SK-N-SH (cell line): ENCODE results near the gene MAG. TPM values are rescaled to one million over a fixed set of nuclear protein-coding genes. Genes with fewer than 3 reads are reported as not detected.

ENCODE experiments used
- CTCF ChIA-PET: fragments of 300-600, 350-600 bp; formaldehyde crosslinking; extraction: SDS; loops from one replicate; lab custom pipeline; 2021; lab: Yijun Ruan, JAX
- POLR2A ChIA-PET: fragments of 350-600 bp; sonication (Branson Sonifier 250); formaldehyde crosslinking; extraction: SDS; loops from one replicate; lab custom pipeline; 2020; ENCODE audit warnings: antibody characterized with exemption, inconsistent platforms; lab: Yijun Ruan, JAX
- DNase-seq: peaks from one replicate; pipeline ENCODE4 v3.0.0; 2012
- H2AFZ ChIP-seq: fragments of 200-600 bp; sonication (generic); 2 replicates; pipeline ENCODE4 v1.8.1; 2016; ENCODE audit warnings: antibody characterized with exemption, mild to moderate bottlenecking, low read depth
- H3F3A ChIP-seq: fragments of 200-600 bp; sonication (generic); replicated peaks from 2 replicates; pipeline ENCODE3; 2016; ENCODE audit warnings: antibody characterized with exemption, mild to moderate bottlenecking; ENCODE audit not compliant: insufficient read depth
- H3K27ac ChIP-seq, 2 experiments: fragments of 200-500 bp in 1 of 2; fragments of 200-600 bp in 1 of 2; sonication (Bioruptor generic) in 1 of 2; sonication (generic), shearing (Covaris generic) in 1 of 2; 2 replicates each; pipeline versions ENCODE4 v1.5.1 to v1.6.1; 2014 to 2016; ENCODE audit warnings: low read depth in 2 of 2, inconsistent platforms in 1 of 2, low read length in 1 of 2, mild to moderate bottlenecking in 1 of 2, mixed read lengths in 1 of 2
- H3K27me3 ChIP-seq: fragments of 200-600 bp; sonication (generic), shearing (Covaris generic); 2 replicates; pipeline ENCODE4 v1.6.1; 2016; ENCODE audit warnings: mixed run types; ENCODE audit not compliant: insufficient read depth
- H3K36me3 ChIP-seq, 2 experiments: fragments of 200-500 bp in 1 of 2; fragments of 200-600 bp in 1 of 2; sonication (Bioruptor generic) in 1 of 2; sonication (generic) in 1 of 2; replicated peaks in 1 of 2; 2 replicates each; pipeline versions ENCODE3 to v1.5.1; 2014 to 2016; ENCODE audit warnings: low read length in 1 of 2, mild to moderate bottlenecking in 1 of 2; ENCODE audit not compliant: insufficient read depth in 2 of 2, control insufficient read depth in 1 of 2
- H3K4me1 ChIP-seq, 2 experiments: fragments of 200-500 bp in 1 of 2; fragments of 200-600 bp in 1 of 2; sonication (Bioruptor generic) in 1 of 2; sonication (generic), shearing (Covaris generic) in 1 of 2; 2 replicates each; pipeline versions ENCODE4 v1.5.1 to v1.6.1; 2014 to 2016; ENCODE audit warnings: low read depth in 1 of 2, low read length in 1 of 2, mixed run types in 1 of 2; ENCODE audit not compliant: insufficient read depth in 2 of 2, control insufficient read depth in 1 of 2
- H3K4me2 ChIP-seq: fragments of 200-600 bp; sonication (generic), shearing (Covaris generic); 2 replicates; pipeline ENCODE4 v1.6.1; 2017; ENCODE audit warnings: mixed run types
- H3K4me3 ChIP-seq, 2 experiments: fragments of 200-500 bp in 1 of 2; fragments of 200-600 bp in 1 of 2; sonication (Bioruptor generic) in 1 of 2; sonication (generic), shearing (Covaris generic) in 1 of 2; 2 replicates each; pipeline versions ENCODE4 v1.5.1 to v1.8.1; 2014 to 2016; ENCODE audit warnings: low read depth in 2 of 2, inconsistent platforms in 1 of 2, low read length in 1 of 2, mild to moderate bottlenecking in 1 of 2, mixed read lengths in 1 of 2, moderate library complexity in 1 of 2
- H3K79me2 ChIP-seq: fragments of 200-600 bp; sonication (generic); 2 replicates; pipeline ENCODE4 v1.8.1; 2017; ENCODE audit warnings: mild to moderate bottlenecking; ENCODE audit not compliant: insufficient read depth
- H3K9ac ChIP-seq: fragments of 200-600 bp; sonication (generic); 2 replicates; pipeline ENCODE4 v1.6.1; 2017; ENCODE audit warnings: mixed run types
- H3K9me2 ChIP-seq: fragments of 200-600 bp; sonication (generic); 2 replicates; pipeline ENCODE4 v1.6.1; 2017; ENCODE audit warnings: mixed run types
- H3K9me3 ChIP-seq: fragments of 200-600 bp; sonication (generic); 2 replicates; pipeline ENCODE4 v1.6.1; 2017; ENCODE audit warnings: mixed run types, mild to moderate bottlenecking, moderate library complexity
- H4K20me1 ChIP-seq: fragments of 200-600 bp; sonication (generic); 2 replicates; pipeline ENCODE4 v1.6.1; 2017; ENCODE audit warnings: mild to moderate bottlenecking, mixed run types; ENCODE audit not compliant: insufficient read depth
- CHD2 ChIP-seq: fragments of 150-350 bp; IDR thresholded peaks from 2 replicates; pipeline ENCODE4 v1.6.1; 2018; ENCODE audit warnings: low read length; ENCODE audit not compliant: partially characterized antibody
- EP300 ChIP-seq, 2 experiments: IDR thresholded peaks; 2 replicates each; pipeline versions ENCODE4 v1.4.0 to v1.6.1; 2012; ENCODE audit warnings: borderline replicate concordance in 1 of 2, low read depth in 1 of 2, low read length in 1 of 2
- IRF3 ChIP-seq: fragments of 150-350 bp; IDR thresholded peaks from 2 replicates; pipeline ENCODE4 v1.6.1; 2016; ENCODE audit warnings: mild to moderate bottlenecking, low read depth, low read length
- MEF2A ChIP-seq: IDR thresholded peaks from 2 replicates; pipeline ENCODE4 v1.4.0; 2012; ENCODE audit warnings: low read depth, borderline replicate concordance
- MXI1 ChIP-seq: IDR thresholded peaks from 2 replicates; pipeline ENCODE4 v1.6.1; 2012; ENCODE audit warnings: mild to moderate bottlenecking, low read depth, low read length, improper control_type of control experiment
- NFIC ChIP-seq: IDR thresholded peaks from 2 replicates; pipeline ENCODE4 v1.4.0; 2012; ENCODE audit warnings: borderline replicate concordance
- REST ChIP-seq: IDR thresholded peaks from 2 replicates; pipeline ENCODE4 v1.6.1; 2012; ENCODE audit warnings: mild to moderate bottlenecking, low read depth, low read length, moderate library complexity
- SIN3A ChIP-seq: IDR thresholded peaks from 2 replicates; pipeline ENCODE4 v1.6.1; 2012; ENCODE audit warnings: low read depth, mild to moderate bottlenecking, low read length, moderate library complexity, borderline replicate concordance
- SMC3 ChIP-seq: IDR thresholded peaks from 2 replicates; pipeline ENCODE4 v1.6.1; 2012; ENCODE audit warnings: low read depth, low read length, improper control_type of control experiment
- TAF1 ChIP-seq: IDR thresholded peaks from 2 replicates; pipeline ENCODE4 v1.6.1; 2012; ENCODE audit warnings: low read depth, mild to moderate bottlenecking, low read length, moderate library complexity, borderline replicate concordance
- USF1 ChIP-seq: IDR thresholded peaks from 2 replicates; pipeline ENCODE4 v1.4.0; 2012; ENCODE audit warnings: low read depth, borderline replicate concordance
- YY1 ChIP-seq: IDR thresholded peaks from 2 replicates; pipeline ENCODE4 v1.4.0; 2012; ENCODE audit warnings: low read depth, mild to moderate bottlenecking
- WGBS: methylation state at CpG from one replicate; pipeline ENCODE4 v1.1.6; 2017; ENCODE audit warnings: low lambda C conversion rate; 5-methylcytosine and 5-hydroxymethylcytosine counted together
- polyA plus RNA-seq, 3 experiments: library from polyadenylated mRNA; depleted of rRNA; stranded (reverse); fragments of >200 nt; gene quantifications; 2 replicates each; pipeline ENCODE4 v1.2.3, GENCODE V29; 2012

The MAG gene
- polyA plus RNA-seq, 1 of the 3 experiments (the other 2 are of a cell fraction): not detected

GRCh38 chr19:35279374-35279773, 12.6 kb upstream of the MAG start (continued):
- TF ChIP-seq CHD2 (no peak), YY1 (no peak)

- H4K20me1 ChIP-seq: no peaks in the 10 kb centered on the region
- peaks cover 9 to 12% of the 10 kb centered on the region in 2 experiments for H3K36me3 ChIP-seq
- no peaks in the 10 kb centered on the region for H3F3A ChIP-seq
- no peak overlapping the region for H3K4me3 ChIP-seq
- H3K4me1 ChIP-seq: no peaks in the 10 kb centered on the region
- POLR2A ChIA-PET: no interaction called here
- H3K79me2 ChIP-seq: no peaks in the 10 kb centered on the region
- H3K9ac ChIP-seq: no peak overlapping the region
- H3K9me2 ChIP-seq: no peaks in the 10 kb centered on the region
- no peak overlapping the region for H3K4me2 ChIP-seq
- H3K9me3 ChIP-seq: no peaks in the 10 kb centered on the region
- peaks cover 31% of the 10 kb centered on the region for H3K27me3 ChIP-seq
- CTCF ChIA-PET: interaction anchor here (1.6 to 4.3 kb wide), 2 partner anchors 10 to 73 kb away, joined by 4 to 38 read pairs; partner anchors contain the start of gene USF2
- no peak overlapping the region for H2AFZ ChIP-seq
- DNase-seq: no peak
- TF ChIP-seq TAF1 (no peak), MEF2A (no peak), USF1 (no peak), EP300 (IDR thresholded peaks at IDR 0.05; ENCODE audit: borderline replicate concordance in 1 of 2, low read depth in 1 of 2, low read length in 1 of 2) (no peak), MXI1 (no peak), REST (no peak), SIN3A (no peak), NFIC (no peak), IRF3 (no peak), SMC3 (no peak)
- no peak overlapping the region for H3K27ac ChIP-seq
- 82% methylated on average over 8 of the region's 12 CpGs for WGBS
Observed at GRCh38 chr19:35279985-35280821, 11.8 kb upstream of the MAG start.
